ENCODE results near the gene CFAP54.

GRCh38 chr12:96474206-96474605 lies 15.2 kb upstream of the CFAP54 start:
- no peak for TF ChIP-seq EP300 (IDR thresholded peaks at IDR 0.05)
- TF ChIP-seq POLR2A (IDR thresholded peaks at IDR 0.05) = no peak

Data from suprapubic skin (tissue), 2 donors.